Liver (tissue), 3 donors: Measurements from ENCODE around the gene LDLRAD3.

Source experiments
- FOXA1 ChIP-seq: IDR thresholded peaks from 2 replicates; pipeline ENCODE4 v1.6.1; 2016; ENCODE audit warnings: antibody characterized with exemption
- GABPA ChIP-seq, 2 donors: IDR thresholded peaks in 1 of 2; conservative IDR thresholded peaks in 1 of 2; 2 replicates each; pipeline ENCODE4 v1.6.1; 2016; ENCODE audit warnings: antibody characterized with exemption in 2 of 2, mild to moderate bottlenecking in 1 of 2, moderate library complexity in 1 of 2
- JUND ChIP-seq, 2 donors: IDR thresholded peaks; 2 replicates each; pipeline ENCODE4 v1.6.1; 2016; ENCODE audit warnings: antibody characterized with exemption in 2 of 2
- MAX ChIP-seq: IDR thresholded peaks from 2 replicates; pipeline ENCODE4 v1.6.1; 2016; ENCODE audit warnings: antibody characterized with exemption
- RAD21 ChIP-seq, 2 donors: IDR thresholded peaks; 2 replicates each; pipeline ENCODE4 v1.6.1; 2016; ENCODE audit warnings: antibody characterized with exemption in 2 of 2, mild to moderate bottlenecking in 2 of 2
- REST ChIP-seq: IDR thresholded peaks from 2 replicates; pipeline ENCODE4 v1.6.1; 2016; ENCODE audit warnings: antibody characterized with exemption, mild to moderate bottlenecking
- SP1 ChIP-seq: IDR thresholded peaks from 2 replicates; pipeline ENCODE4 v1.6.1; 2018; ENCODE audit warnings: antibody characterized with exemption, mild to moderate bottlenecking
- TAF1 ChIP-seq: conservative IDR thresholded peaks from 2 replicates; pipeline ENCODE4 v1.6.1; 2016; ENCODE audit warnings: antibody characterized with exemption, mild to moderate bottlenecking
- YY1 ChIP-seq: IDR thresholded peaks from 2 replicates; pipeline ENCODE4 v1.6.1; 2016; ENCODE audit warnings: antibody characterized with exemption, mild to moderate bottlenecking
- ZBTB33 ChIP-seq: IDR thresholded peaks from 2 replicates; pipeline ENCODE4 v1.6.1; 2016; ENCODE audit warnings: antibody characterized with exemption
- TF ChIP-seq, protein P1 (sequence below): fragments of 150-350 bp; IDR thresholded peaks from 2 replicates; pipeline ENCODE4 v1.5.1; 2017; ENCODE audit warnings: improper control_type of control experiment, low read depth, low read length; ENCODE audit not compliant: missing input control
- TF ChIP-seq, protein P2 (sequence below): IDR thresholded peaks from 2 replicates; pipeline ENCODE4 v1.6.1; 2016; ENCODE audit warnings: antibody characterized with exemption
- donor health status: healthy.
- donor health status: healthy.

- TF ChIP-seq, protein P1, sequence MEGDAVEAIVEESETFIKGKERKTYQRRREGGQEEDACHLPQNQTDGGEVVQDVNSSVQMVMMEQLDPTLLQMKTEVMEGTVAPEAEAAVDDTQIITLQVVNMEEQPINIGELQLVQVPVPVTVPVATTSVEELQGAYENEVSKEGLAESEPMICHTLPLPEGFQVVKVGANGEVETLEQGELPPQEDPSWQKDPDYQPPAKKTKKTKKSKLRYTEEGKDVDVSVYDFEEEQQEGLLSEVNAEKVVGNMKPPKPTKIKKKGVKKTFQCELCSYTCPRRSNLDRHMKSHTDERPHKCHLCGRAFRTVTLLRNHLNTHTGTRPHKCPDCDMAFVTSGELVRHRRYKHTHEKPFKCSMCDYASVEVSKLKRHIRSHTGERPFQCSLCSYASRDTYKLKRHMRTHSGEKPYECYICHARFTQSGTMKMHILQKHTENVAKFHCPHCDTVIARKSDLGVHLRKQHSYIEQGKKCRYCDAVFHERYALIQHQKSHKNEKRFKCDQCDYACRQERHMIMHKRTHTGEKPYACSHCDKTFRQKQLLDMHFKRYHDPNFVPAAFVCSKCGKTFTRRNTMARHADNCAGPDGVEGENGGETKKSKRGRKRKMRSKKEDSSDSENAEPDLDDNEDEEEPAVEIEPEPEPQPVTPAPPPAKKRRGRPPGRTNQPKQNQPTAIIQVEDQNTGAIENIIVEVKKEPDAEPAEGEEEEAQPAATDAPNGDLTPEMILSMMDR, result no peak
- TF ChIP-seq RAD21 (IDR thresholded peaks at IDR 0.05) (no peak), YY1 (no peak), MAX (no peak), TAF1 (no peak), GABPA (IDR thresholded peaks at IDR 0.05 in 1 of 2, conservative IDR thresholded peaks at IDR 0.05 in 1 of 2) (no peak), ZBTB33 (no peak), SP1 (no peak), REST (no peak), JUND (IDR thresholded peaks at IDR 0.05) (no peak), FOXA1 (no peak)
- TF ChIP-seq, protein P2, sequence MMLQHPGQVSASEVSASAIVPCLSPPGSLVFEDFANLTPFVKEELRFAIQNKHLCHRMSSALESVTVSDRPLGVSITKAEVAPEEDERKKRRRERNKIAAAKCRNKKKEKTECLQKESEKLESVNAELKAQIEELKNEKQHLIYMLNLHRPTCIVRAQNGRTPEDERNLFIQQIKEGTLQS, result no peak
These were observed 68.6 kb downstream of the LDLRAD3 start for GRCh38 chr11:36012455-36012854.
